HG03139 (cell line): Measurements from ENCODE around the gene MED9.
A peak's percentile ranks its signal among the peaks of the same experiment; 100 is the strongest.
"Not testable (repeated sequence)": the region's sequence is repeated elsewhere in the genome, so short reads cannot be mapped to it uniquely, and the experiment has no call there.

Source experiments
- ATAC-seq: cut with Tn5 transposase; IDR thresholded peaks from one replicate; pipeline ENCODE4 v1.9.1; 2021; ENCODE audit not compliant: unreplicated experiment

MED9 gene, protein sequence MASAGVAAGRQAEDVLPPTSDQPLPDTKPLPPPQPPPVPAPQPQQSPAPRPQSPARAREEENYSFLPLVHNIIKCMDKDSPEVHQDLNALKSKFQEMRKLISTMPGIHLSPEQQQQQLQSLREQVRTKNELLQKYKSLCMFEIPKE

DNA sequence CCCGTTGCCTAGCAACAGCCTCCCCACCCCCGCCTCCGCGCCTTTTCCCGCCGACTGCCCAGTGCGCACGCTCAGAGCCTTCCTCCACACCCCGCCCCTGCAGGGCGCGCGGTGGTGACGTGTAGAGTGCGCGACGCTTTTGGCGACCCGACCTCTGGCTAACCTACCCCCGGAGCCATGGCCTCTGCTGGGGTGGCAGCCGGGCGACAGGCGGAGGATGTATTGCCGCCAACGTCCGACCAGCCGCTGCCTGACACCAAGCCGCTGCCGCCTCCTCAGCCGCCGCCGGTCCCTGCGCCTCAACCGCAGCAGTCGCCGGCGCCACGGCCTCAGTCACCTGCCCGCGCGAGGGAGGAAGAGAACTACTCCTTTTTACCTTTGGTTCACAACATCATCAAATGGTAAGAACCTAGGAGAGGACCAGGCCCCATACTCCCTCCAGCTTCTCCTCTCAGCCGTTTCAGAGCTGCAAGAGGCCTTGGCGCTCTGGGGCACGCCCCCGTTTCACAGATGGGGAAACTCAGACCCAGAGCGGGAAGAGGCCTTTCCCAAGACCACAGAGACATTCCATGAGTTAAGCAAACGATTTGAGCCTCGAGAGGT lies at the start of gene MED9:
TSS of gene MED9 (plus strand) at position 136 of the 603 bp plus-strand sequence. CDS start at position 178, 42 bp downstream.
- ATAC-seq = peak; percentile 72

DNA sequence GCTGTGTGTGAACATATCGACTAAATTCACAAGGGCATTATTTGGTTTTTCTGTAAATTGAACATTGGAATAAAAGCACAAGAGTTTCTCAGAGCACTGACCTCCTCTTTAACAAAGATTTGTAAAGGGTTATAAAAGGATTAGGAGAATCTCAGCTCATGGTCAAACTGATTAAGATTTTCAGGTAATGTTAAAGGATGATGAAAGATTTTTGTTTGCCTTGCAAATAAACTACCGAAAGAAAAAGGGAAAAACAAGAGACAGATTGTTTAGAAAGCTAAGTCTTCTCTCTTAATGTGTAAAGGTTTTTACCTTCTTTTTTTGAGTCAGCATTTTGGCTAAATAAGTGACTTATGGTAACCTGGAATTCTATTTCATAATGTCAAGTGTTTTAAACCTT lies 47.6 kb upstream of the MED9 start:
- no peak for ATAC-seq

DNA sequence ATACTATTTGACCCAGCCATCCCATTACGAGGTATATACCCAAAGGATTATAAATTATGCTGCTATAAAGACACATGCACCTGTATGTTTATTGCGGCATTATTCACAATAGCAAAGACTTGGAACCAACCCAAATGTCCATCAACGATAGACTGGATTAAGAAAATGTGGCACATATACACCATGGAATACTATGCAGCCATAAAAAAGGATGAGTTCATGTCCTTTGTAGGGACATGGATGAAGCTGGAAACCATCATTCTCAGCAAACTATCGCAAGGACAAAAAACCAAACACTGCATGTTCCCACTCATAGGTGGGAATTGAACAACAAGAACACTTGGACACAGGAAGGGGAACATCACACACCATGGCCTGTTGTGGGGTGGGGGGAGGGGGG lies 45.9 kb upstream of the MED9 start:
- ATAC-seq = not testable (repeated sequence)

DNA sequence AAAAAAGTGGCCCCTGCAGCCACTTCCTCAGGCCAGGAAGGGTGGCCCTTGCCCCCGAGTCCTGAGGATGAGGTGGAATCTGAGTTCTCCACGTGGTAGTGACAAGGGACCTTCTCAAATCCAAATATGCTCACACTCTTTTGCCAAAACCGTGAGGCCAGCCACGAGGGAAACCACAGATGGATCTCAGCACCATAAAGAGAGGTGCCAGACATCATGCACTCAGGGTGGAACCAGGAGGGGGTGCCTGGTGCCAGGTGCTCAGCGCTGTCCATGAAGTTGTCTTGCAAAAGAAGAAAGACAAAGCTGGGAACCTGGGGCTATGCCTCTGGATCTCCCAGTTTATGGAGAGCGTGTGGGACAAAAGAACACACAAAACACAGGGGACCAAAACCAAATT lies 45.2 kb upstream of the MED9 start:
- ATAC-seq = no peak

DNA sequence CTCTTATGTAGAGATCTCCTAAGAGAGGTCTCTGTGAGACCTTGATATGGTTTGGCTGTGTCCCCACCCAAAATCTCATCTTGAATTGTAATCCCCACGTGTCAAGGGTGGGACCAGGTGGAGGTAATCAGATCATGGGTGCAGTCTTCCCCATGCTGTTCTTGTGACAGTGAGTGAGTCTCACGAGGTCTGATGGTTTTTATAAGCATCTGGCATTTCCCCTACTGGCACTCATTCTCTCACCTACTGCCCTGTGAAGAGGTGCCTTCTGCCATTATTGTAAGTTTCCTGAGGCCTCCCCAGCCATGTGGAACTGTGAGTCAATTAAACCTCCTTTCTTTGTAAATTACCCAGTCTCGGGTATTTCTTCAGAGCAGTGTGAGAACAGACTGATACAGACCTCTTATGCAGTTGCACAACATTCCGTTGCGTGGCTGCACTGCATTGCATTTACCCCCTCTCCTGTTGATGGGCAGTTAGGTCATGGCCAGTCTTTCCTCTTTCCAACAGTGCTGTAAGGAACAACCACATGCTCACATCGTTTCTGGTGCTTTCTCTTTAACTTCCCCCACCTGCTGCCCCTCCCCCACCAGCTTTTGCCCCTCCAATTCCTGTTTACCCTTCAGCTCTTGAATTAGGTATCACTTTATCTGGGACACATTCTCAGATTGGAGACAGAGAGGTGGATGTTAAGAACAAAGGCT lies 43.6 kb upstream of the MED9 start:
- ATAC-seq = no peak

DNA sequence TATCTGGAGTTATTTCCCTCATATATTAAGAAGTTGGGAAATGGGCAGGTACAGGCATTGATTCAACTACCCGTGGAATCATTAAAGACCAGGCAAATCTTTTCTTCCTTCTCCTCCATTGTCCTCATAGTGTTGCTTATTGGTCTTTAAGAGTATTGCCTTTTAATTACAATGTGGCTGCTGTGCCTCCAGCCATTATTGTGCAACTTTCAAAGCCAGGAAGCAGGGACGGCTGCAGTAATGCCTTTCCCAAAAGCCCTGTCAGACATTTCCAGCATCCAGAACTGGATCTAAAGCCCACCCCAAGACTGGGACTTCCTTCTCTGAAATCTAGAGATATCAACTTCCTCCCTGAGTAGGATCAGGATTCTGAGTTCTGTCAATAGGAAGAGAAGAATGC lies 42.3 kb upstream of the MED9 start:
- ATAC-seq = no peak

DNA sequence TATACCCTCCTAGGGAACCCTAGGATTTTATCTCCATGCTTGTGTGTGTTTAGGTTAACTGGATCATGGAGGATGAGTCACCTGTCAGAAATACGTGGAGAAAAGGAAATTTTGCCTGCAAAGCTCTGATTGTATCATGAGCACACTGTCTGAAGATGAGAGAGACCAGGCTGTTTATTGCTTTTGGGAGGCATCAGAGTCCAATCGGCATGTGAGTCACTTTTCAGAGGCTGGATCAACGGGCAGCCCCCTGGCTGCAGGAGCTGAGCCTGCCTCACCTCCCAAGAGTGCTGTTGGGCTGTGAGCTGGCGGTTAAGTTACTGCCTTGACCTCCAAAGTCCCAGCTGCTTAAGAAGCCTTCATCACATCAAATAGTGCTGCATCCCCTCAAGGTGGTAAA lies 41.5 kb upstream of the MED9 start:
- no peak for ATAC-seq

DNA sequence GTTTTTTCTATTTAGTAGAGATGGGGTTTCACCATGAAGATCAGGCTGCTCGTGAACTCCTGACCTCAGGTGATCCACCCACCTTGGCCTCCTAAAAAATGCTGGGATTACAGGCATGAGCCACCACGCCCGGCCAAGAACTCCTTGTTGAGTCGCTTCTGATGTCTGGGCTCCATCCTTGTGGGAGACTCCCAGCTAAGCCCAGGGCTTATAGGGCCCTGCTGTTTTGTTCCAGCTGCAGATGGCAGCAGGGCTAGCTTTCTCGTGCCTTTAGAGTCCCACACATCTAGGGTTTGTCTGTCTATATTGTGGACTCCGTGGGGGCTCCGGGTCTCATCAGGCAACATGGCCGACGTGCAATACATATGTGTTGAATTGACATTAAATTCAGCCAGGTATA lies 39.3 kb upstream of the MED9 start:
- ATAC-seq = no peak

DNA sequence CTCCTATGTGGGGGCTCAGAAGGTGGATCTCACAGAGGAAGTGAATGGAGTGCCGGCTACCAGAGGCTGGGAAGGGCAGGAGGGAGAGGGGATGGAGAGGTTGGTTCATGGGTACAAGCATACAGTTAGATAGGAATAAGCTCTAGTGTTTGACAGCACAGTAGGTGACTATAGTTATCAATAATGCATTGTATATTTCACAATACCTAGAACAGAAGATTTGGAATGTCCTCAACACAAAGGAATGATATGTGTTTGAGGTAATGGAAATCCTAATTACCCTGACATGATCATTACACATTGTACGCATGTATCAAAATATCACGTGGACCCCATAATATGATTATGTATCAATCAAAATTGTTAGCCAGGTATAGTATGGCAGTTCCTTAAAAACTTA lies 38.9 kb upstream of the MED9 start:
- no peak for ATAC-seq

DNA sequence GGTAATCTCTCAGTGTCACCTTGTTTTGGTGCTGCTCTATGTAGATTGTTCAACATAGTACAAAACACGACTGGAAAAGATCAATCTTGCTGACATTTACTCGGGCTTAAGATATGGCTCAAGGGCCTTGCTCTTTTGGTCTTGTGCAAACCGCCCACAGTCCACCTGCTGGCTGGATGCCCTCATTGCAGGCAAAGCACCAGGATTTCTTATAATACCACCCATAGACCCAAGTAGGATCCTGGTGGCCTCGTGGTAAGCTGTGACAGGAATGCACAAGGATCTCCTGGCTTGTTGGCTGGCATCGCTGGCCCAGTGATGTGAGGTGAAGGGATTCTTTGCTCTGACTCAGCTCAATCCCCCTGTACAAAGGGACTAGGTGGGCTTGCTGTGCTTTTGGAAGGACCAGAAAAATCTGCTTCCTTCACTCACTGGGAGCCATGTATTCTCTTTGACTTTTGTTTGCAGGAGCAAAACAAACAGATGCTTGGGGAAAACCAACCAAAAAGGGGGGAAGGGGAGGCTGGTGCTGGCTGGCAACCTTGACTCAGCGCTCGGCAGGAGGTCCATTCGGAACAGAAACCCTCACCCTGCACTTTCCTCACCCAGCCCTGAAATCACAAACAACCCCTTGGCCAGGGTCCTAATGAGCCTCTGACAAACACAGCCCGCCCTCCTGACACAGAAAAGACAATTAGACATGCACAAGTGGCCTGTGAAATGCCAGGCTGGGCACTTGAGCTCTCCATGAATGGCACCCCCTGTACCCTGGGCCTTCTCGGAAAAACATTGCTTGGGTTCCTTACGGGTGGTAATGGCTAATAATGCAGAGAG lies 36.6 kb upstream of the MED9 start:
- ATAC-seq = no peak

DNA sequence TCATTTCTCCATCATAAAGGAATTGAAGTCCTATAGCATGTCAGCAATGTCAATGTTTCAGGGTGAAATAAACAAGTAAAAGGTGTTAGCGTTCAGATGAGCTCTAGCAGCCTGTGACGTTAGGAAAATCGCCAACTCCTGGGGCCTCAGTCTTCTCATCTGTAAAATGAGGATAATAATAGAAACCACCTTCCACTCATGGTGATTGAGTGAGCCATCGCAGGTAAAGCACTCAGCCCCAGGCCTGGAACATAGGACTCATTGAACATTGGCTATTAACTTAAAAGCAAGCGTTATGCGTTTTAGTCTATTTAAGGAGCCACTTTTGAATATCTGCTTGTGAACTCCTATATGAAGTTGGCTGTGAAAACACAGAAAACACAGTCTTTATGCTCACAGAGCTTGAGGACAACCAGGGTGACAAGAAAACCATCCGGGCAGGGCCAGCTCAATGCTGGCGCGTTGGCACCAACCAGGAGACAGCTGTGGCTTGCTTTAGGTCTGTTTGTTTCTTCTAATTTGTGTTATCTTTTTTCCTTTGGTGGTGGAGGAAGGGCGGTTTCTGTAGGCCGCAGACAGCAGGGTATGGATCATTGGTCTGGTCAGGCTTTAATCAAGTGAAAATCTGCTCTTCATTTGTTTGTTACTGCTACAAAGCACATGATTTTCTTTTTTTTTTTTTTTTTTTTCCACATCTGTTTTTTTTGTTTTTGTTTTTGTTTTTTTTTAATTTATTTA lies 35.7 kb upstream of the MED9 start:
- ATAC-seq = no peak

DNA sequence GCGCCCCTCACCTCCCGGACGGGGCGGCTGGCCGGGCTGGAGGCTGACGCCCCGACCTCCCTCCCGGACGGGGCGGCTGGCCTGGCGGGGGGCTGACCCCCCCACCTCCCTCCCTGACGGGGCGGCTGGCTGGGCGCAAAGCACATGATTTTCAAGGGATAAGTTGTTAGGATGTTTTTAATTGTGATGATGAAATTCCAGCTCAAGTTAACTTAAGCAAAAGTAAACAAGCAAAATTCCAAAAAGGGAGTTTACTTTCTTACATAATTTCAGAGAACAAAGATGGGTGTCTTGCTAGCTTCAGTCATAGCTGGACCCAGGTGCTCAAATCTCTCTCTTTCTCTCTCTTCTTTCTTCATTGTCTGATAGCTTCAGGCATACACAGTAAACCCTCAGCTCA lies 33.6 kb upstream of the MED9 start:
- ATAC-seq = no peak

DNA sequence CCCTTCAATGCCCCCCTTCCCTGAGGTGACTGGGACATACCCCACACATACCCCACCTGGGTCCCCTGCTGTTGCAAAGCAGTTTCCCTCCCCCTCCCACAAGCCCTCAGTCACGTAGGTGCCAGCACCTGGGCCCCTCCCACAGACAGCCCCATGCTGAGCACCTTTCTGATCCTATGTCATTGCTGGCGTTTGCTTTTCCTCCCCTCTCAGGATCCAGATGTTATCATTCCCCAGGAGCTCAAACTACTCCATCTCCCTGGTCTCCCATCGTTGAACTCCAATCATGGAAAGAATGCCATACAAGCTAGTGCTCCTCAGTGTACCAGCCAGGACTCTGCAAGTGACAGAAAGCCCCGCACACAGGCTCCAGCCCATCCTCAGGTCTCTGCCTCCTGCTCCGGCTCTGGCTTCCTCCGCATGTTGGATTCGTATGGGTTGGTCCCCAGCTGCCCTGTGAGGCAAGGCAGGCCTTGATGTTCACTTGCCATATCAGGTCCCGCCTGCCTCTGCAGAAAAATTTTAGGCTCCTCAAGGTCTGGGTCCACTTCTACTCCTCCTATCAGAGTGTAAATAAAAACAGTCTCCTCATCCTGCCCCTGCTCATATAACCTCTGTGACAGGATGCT lies 31.4 kb upstream of the MED9 start:
- no peak for ATAC-seq

DNA sequence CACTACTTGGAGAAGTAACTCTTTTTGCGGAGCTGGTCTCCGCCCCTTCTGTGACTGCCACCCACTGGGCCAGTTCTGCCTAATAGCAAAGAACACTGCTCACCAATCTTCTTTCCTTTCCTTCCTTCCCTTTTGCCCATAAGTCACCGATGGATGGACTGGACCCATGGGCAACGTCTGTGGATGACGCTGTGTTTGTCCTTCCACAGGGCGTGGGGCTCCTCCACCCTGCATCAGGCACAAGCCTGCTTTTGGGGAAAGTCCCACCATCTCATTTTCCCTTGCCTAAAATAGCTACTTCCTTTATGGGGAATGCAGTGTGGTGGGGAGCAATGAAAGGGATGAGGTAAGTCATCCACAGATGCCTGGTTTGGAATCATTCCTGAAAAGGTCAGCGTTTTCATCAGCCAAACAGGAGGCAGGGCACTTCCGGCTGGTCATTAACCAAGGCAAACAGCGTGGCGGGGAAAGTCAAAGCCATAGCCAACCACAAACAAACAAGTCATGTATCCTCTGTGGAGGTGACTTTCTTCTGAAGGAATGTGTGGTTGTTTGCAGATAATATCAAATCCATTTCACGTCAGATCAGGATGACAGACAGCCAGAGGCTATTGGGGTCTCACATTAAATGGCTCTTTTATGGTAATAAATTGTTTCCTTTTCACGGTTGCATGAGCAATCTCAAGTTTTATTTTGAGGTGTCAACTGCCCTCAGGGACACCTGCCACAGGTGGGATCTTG lies 30.7 kb upstream of the MED9 start:
- no peak for ATAC-seq

DNA sequence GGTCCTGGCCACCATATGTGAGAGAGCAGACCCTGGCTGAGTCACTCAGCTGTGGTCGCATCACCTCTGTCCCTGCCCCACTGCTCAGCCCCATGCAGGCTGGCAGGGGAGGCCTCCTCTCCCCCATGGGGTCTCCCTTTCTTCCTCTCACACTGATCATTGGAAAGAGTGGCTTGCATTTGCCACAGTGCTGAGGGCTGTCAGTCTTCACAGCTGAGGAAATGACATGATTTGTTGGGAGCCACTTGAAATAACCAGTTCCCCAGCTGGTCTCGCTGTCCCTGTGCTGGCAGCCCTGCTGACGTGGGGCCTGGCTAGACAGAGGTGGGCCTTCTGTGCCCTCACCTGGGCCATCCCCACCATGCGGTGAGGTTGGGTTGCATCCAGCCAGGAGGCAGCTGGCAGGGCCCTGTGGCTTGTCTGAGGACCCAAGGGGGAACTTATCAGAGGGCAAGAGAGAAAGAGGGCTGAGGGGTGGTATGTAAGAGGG lies 30.1 kb upstream of the MED9 start:
- no peak for ATAC-seq

DNA sequence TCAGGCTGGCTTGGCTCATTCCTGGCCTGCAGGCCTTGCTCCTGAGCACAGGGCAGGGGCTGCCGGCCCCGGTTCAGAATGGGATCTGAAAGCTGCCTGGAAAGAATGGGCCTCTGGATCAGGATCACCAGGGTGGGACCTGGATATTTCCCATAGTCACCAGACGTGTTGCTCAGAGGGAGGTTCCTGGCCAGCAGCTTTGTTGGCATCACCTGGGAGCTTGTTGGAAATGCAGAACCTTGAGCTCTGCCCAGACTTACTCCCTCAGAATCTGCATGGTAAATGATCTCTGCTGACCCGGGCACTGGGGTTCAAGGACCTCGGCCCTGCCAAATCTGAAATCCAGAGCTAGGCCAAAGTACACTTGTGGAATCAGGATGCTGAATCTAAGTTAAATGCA lies 29.5 kb upstream of the MED9 start:
- no peak for ATAC-seq

DNA sequence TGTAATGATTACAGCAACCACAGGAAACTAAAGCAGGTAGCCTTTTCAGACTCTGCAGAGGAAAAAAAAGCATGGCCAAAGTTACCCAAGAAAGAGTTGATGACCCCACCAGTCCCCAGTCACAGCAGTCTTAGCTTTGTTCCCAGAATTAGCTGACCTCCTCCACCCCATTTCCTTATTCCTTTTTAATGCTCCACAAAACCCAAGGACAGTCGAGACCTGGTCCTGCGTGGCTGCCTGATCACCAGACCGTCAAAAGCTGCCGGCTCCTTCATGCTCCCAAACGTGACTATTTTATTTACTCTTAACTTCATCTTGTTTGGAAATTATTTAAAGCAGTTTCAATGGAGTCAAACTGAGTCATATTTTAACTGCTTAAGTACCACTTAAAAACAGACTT lies 28.7 kb upstream of the MED9 start:
- no peak for ATAC-seq

DNA sequence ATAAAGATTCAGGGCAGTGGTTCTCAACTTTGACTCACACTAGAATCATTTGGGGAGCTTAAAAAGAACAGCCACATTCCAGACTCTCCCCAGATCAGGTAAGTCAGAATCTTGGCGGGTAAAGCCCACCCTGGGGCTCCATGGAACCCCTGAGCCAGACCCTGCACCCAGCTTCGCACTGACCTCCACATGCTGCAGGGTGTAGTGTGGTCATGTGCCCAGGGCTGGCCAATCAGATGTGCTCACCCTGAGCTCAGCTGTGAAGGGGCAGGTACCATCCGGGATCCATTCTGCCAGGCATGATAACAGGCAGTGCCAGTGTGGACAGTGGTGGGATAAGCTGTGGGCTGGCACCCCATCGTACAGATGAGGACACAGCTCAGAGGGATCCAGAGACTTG lies 28.1 kb upstream of the MED9 start:
- ATAC-seq = no peak

DNA sequence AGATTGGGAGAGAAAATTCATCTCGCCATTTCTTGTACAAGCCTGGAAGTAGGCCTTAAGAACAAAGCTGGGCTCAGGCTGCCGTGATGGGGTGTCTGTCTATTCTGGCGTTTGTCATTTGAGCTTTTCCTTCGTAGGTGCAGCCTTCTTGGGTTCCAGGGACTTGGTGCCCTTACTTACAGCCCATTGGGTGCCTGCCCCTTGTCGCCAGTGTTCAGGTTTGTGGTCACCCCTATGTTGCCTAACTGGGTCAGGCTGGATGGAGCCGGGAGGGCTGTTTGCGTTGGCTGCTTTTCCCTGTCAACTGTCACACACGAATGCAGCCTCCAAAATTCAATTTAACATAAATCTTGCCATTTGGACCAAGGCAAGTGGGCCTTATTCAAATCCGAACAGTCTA lies 23.7 kb upstream of the MED9 start:
- ATAC-seq = no peak

DNA sequence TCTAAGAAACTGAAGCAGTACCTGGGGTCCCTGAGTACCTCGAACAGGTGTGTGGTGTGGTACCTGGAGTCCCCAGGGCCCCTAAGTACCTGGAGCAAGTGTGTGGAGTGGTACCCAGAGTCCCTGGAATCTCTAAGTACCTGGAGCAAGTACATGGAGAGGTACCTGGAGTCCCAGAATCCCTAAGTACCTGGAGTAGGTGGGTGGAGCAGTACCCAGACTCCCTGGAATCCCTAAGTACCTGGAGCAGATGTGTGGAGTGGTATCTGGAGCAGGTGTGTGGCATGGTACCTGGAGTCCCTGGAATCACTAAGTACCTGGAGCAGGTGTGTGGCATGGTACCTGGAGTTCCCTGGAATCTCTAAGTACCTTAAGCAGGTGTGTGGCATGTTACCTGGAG lies 22.5 kb upstream of the MED9 start:
- no peak for ATAC-seq
